Kidney (tissue), 14 donors: Measurements from ENCODE around the gene ARL15. TPM values are rescaled to one million over a fixed set of nuclear protein-coding genes. Genes with fewer than 3 reads are reported as not detected.

Experiments
- DNase-seq, 5 donors: peaks; one replicate each; pipeline ENCODE4 v3.0.0-alpha.2; 2013 to 2020
- FAIRE-seq: peaks from 2 replicates; lab custom pipeline; 2012; peaks lifted over from hg19 to GRCh38; lab: Jason Lieb, UNC
- H3K27ac ChIP-seq, 2 donors: one replicate each; pipeline ENCODE4 v1.7.0; 2013; ENCODE audit warnings: low read depth in 2 of 2, low read length in 2 of 2, inconsistent platforms in 1 of 2
- H3K27me3 ChIP-seq: one replicate; pipeline ENCODE4 v1.7.1; 2013; ENCODE audit warnings: low read length, inconsistent platforms; ENCODE audit not compliant: control insufficient read depth, insufficient read depth
- H3K36me3 ChIP-seq, 3 donors: one replicate each; pipeline versions ENCODE4 v1.7.0 to v1.7.1; 2013; ENCODE audit warnings: low read length in 3 of 3, control low read depth in 1 of 3, inconsistent platforms in 1 of 3; ENCODE audit not compliant: insufficient read depth in 3 of 3, control insufficient read depth in 2 of 3
- H3K4me1 ChIP-seq, 3 donors: one replicate each; pipeline versions ENCODE4 v1.7.0 to v1.7.1; 2013; ENCODE audit warnings: low read length in 3 of 3, inconsistent platforms in 1 of 3, low read depth in 1 of 3; ENCODE audit not compliant: control insufficient read depth in 2 of 3, insufficient read depth in 2 of 3
- H3K4me3 ChIP-seq, 3 donors: one replicate each; pipeline versions ENCODE4 v1.7.0 to v1.8.1; 2013; ENCODE audit warnings: low read length in 3 of 3, control low read depth in 1 of 3, inconsistent platforms in 1 of 3
- H3K9ac ChIP-seq, 3 donors: one replicate each; pipeline versions ENCODE4 v1.7.0 to v1.7.1; 2013; ENCODE audit warnings: low read length in 3 of 3, control low read depth in 1 of 3, inconsistent platforms in 1 of 3
- H3K9me3 ChIP-seq, 3 donors: one replicate each; pipeline versions ENCODE4 v1.7.0 to v1.7.1; 2013; ENCODE audit warnings: low read length in 3 of 3, control low read depth in 1 of 3, inconsistent platforms in 1 of 3; ENCODE audit not compliant: control insufficient read depth in 2 of 3, insufficient read depth in 1 of 3
- CTCF ChIP-seq: IDR thresholded peaks from 3 replicates; pipeline ENCODE4 v1.5.1; 2012; ENCODE audit warnings: mild to moderate bottlenecking, moderate library complexity, borderline replicate concordance; ENCODE audit not compliant: insufficient read depth; ENCODE audit errors: extremely low read depth
- intact Hi-C: fragments of 100-400 bp; cut with DNase I; formaldehyde crosslinking; loops from one replicate; pipeline ENCODE4 v1.11.1; 2022
- polyA plus RNA-seq: library from polyadenylated mRNA; stranded (reverse); fragments of 350-450 nt; fragmentation: Illumina TruSeq; extraction: RNeasy Lipid Tissue Mini Kit (QIAGEN cat#74804); gene quantifications from one replicate; pipeline ENCODE4 v1.2.3, GENCODE V29; 2014; ENCODE audit warnings: low read depth, low replicate concordance; ENCODE audit not compliant: insufficient read depth
- total RNA-seq: library from RNA; stranded (reverse); fragmentation: NEBNext Ultra II Directional; extraction: Animal tissue kit (Norgen Biotek cat#: 25700); gene quantifications from one replicate; pipeline ENCODE4 v1.2.1, GENCODE V29; 2021
- donor health status: control.
- donor health status: control.
- donor health status: control.
- donor health status: control.
- donor health status: control.
- donor health status: DM: yes; HTN: yes; CAD: no.
- donor health status: Normal renal cell carcinoma (clear cell type).

ARL15 gene
- total and polyA plus RNA-seq, 2 donors from 2014 or later = 21.1 to 36.6 TPM

- peak in 4 of 5 donors; percentile 41 to 79 (median 60) for DNase-seq
- TF ChIP-seq CTCF = no peak
- no peaks in the 10 kb centered on the region for H3K36me3 ChIP-seq
Observed at GRCh38 chr5:54176066-54176830, 134.1 kb downstream of the ARL15 start.

GRCh38 chr5:54173251-54173650, 137.1 kb downstream of the ARL15 start:
- no peak for TF ChIP-seq CTCF
- intact Hi-C loops = no loop called here
- Histone ChIP-seq H3K27ac (no peak overlapping the region), H3K27me3 (no peaks in the 10 kb centered on the region), H3K4me1 (no peaks in the 10 kb centered on the region), H3K4me3 (no peak overlapping the region), H3K9ac (no peak overlapping the region), H3K9me3 (no peaks in the 10 kb centered on the region), H3K36me3 (no peaks in the 10 kb centered on the region)
- DNase-seq (no peak), FAIRE-seq (no peak)

More at GRCh38 chr5:54176066-54176830, 134.1 kb downstream of the ARL15 start:
- Histone ChIP-seq H3K9ac (no peak overlapping the region), H3K27me3 (no peaks in the 10 kb centered on the region), H3K27ac (no peak overlapping the region), H3K9me3 (no peaks in the 10 kb centered on the region), H3K4me1 (no peaks in the 10 kb centered on the region), H3K4me3 (no peak overlapping the region)
- intact Hi-C loops = no loop called here
- no peak for FAIRE-seq

- H3K9me3 ChIP-seq = no peaks in the 10 kb centered on the region
- TF ChIP-seq CTCF = no peak
- H3K36me3 ChIP-seq = no peaks in the 10 kb centered on the region
- intact Hi-C loops = no loop called here
- H3K9ac ChIP-seq = no peak overlapping the region
- FAIRE-seq (no peak), DNase-seq (no peak)
- no peak overlapping the region for H3K4me3 ChIP-seq
- H3K4me1 ChIP-seq = no peaks in the 10 kb centered on the region
- no peaks in the 10 kb centered on the region for H3K27me3 ChIP-seq
- no peak overlapping the region for H3K27ac ChIP-seq
Observed at GRCh38 chr5:54171645-54172384, 138.6 kb downstream of the ARL15 start.
